ENCODE results near the gene ELP2. TPM values are rescaled to one million over a fixed set of nuclear protein-coding genes. Genes with fewer than 3 reads are reported as not detected.

The ELP2 gene
- total RNA-seq, 2 donors from 2014 or later, result 49.7 to 80.4 TPM

- TF ChIP-seq CTCF (IDR thresholded peaks at IDR 0.05), result no peak
- no peak for TF ChIP-seq POLR2AphosphoS5 (IDR thresholded peaks at IDR 0.05)
- no peak for TF ChIP-seq POLR2A (IDR thresholded peaks at IDR 0.05)
- H3K27me3 ChIP-seq (replicated peaks; ENCODE audit: insufficient read depth), result no peaks in the 10 kb centered on the region
- peak overlapping the region in 1 of 2 donors; percentile 51 for H3K27ac ChIP-seq
- intact Hi-C loops (cut with DNase I), result no loop called here
- H3K4me1 ChIP-seq (replicated peaks), result no peaks in the 10 kb centered on the region
- peaks cover 0 to 5% of the 10 kb centered on the region in 2 donors for H3K36me3 ChIP-seq
- no peak for DNase-seq (ENCODE audit: low spot score)
- H3K9me3 ChIP-seq, result no peaks in the 10 kb centered on the region
- H3K4me3 ChIP-seq, result no peak overlapping the region
- WGBS, result 44% methylated on average over 2 of the region's 2 CpGs
Measured at GRCh38 chr18:36108196-36108595, 21.5 kb upstream of the ELP2 start.

DNA sequence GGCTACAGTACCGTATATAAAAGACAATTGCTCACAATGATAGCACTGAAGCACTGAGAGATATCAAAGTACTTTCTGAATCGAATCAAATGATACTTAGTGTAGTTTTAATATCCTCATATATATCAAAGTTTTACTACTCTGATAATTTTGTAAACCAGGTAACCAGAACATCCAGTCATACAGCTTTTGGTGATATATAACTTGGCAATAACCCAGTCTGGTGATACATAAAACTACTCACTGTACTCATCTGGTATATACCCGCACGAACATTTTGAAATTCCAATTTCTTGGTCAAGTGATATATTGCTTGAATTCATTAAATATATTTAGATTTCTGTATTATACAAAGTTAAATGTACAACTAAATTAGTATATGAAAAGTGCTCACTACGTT is 21.1 kb upstream of the ELP2 start:
- no peaks in the 10 kb centered on the region for H3K4me1 ChIP-seq (replicated peaks)
- DNase-seq (ENCODE audit: low spot score), result no peak
- TF ChIP-seq POLR2A (IDR thresholded peaks at IDR 0.05) (no peak), POLR2AphosphoS5 (IDR thresholded peaks at IDR 0.05) (peak; percentile 15)
- no peak overlapping the region for H3K4me3 ChIP-seq
- no peaks in the 10 kb centered on the region for H3K9me3 ChIP-seq
- intact Hi-C loops (cut with DNase I), result no loop called here
- H3K27ac ChIP-seq, result peak overlapping the region; percentile 3 to 51
- H3K27me3 ChIP-seq (replicated peaks; ENCODE audit: insufficient read depth), result no peaks in the 10 kb centered on the region
- peaks cover 0 to 5% of the 10 kb centered on the region in 2 donors for H3K36me3 ChIP-seq
- 56% methylated on average over 5 of the region's 5 CpGs for WGBS

DNA sequence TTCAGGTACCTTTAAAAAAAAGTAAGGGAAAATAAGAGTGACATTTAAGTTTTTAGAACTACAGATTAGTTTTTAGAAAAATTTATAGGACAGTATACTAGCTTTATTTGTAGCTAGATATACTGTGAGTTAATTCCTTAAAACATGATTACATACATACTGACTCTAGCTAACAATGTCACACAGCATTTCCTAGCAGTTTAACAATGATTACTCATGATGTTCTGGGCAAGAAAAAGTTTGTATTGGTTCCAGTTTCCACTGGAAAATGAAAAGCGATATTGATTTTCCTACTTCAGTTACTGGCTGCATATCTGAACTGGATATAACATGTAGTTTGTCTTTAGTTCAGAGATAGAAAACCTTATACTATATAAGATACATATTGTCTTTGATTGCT is 20.0 kb upstream of the ELP2 start:
- intact Hi-C loops (cut with DNase I), result no loop called here
- Histone ChIP-seq H3K27me3 (replicated peaks; ENCODE audit: insufficient read depth) (no peaks in the 10 kb centered on the region), H3K9me3 (no peaks in the 10 kb centered on the region), H3K27ac (peak overlapping the region; percentile 3 to 51), H3K4me3 (no peak overlapping the region), H3K36me3 (peaks cover 0 to 5% of the 10 kb centered on the region in 2 donors), H3K4me1 (replicated peaks) (no peaks in the 10 kb centered on the region)
- DNase-seq (ENCODE audit: low spot score), result no peak
- TF ChIP-seq POLR2A (IDR thresholded peaks at IDR 0.05) (no peak), CTCF (IDR thresholded peaks at IDR 0.05) (no peak), POLR2AphosphoS5 (IDR thresholded peaks at IDR 0.05) (no peak)
- WGBS, result 61% methylated on average over 1 of the region's 1 CpG

DNA sequence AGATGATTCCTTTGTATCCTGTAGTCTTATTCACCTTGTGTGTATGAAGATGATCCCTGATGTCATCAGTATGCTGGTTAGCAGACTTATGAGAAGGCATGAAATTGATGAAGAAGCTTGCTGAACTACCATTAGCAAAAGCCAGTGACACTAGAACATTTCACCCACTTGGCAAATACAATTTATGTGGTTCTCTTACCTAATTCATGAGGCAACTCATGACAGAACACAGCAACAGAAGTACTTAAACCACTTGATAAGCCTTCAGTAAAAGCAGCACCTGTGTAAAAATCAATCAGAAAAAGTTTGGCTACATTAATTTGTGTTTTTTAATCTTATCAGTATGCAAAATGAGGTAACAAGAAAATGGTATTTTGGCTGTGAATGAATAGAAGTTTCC is 17.4 kb upstream of the ELP2 start:
- Histone ChIP-seq H3K36me3 (peaks cover 0 to 5% of the 10 kb centered on the region in 2 donors), H3K27me3 (replicated peaks; ENCODE audit: insufficient read depth) (no peaks in the 10 kb centered on the region), H3K27ac (peak overlapping the region in 1 of 2 donors; percentile 44), H3K9me3 (no peaks in the 10 kb centered on the region), H3K4me3 (no peak overlapping the region), H3K4me1 (replicated peaks) (no peaks in the 10 kb centered on the region)
- intact Hi-C loops (cut with DNase I), result no loop called here
- no peak for DNase-seq (ENCODE audit: low spot score)
- no peak for TF ChIP-seq CTCF (IDR thresholded peaks at IDR 0.05)
- no peak for TF ChIP-seq POLR2AphosphoS5 (IDR thresholded peaks at IDR 0.05)
- no peak for TF ChIP-seq POLR2A (IDR thresholded peaks at IDR 0.05)

- 64% methylated on average over 4 of the region's 4 CpGs for WGBS
- Histone ChIP-seq H3K4me3 (no peak overlapping the region), H3K9me3 (no peaks in the 10 kb centered on the region), H3K27ac (no peak overlapping the region), H3K36me3 (peaks cover 0 to 5% of the 10 kb centered on the region in 2 donors), H3K27me3 (replicated peaks; ENCODE audit: insufficient read depth) (no peaks in the 10 kb centered on the region), H3K4me1 (replicated peaks) (no peaks in the 10 kb centered on the region)
- no peak for TF ChIP-seq POLR2AphosphoS5 (IDR thresholded peaks at IDR 0.05)
- TF ChIP-seq POLR2A (IDR thresholded peaks at IDR 0.05), result no peak
- no peak for TF ChIP-seq CTCF (IDR thresholded peaks at IDR 0.05)
- intact Hi-C loops (cut with DNase I), result no loop called here
- DNase-seq (ENCODE audit: low spot score), result no peak
Measured at GRCh38 chr18:36114251-36114650, 15.4 kb upstream of the ELP2 start.
